PC-3 (cell line): Measurements from ENCODE around the gene GNG11.

ENCODE experiments used
- CTCF ChIP-seq: fragments of 300-600 bp; sonication (generic); conservative IDR thresholded peaks from 2 replicates; pipeline ENCODE4 v1.5.1; 2017; ENCODE audit warnings: antibody characterized with exemption, low read depth, mild to moderate bottlenecking, low read length
- EZH2 ChIP-seq: fragments of 300-600 bp; sonication (generic); IDR thresholded peaks from one replicate; pipeline ENCODE4 v1.6.1; 2017; ENCODE audit warnings: antibody characterized with exemption, mild to moderate bottlenecking, low read length; ENCODE audit not compliant: unreplicated experiment
- EZH2phosphoT487 ChIP-seq: fragments of 300-600 bp; sonication (generic); IDR thresholded peaks from 2 replicates; pipeline ENCODE4 v1.6.1; 2018; ENCODE audit warnings: mild to moderate bottlenecking, antibody characterized with exemption, low read length, borderline replicate concordance

DNA sequence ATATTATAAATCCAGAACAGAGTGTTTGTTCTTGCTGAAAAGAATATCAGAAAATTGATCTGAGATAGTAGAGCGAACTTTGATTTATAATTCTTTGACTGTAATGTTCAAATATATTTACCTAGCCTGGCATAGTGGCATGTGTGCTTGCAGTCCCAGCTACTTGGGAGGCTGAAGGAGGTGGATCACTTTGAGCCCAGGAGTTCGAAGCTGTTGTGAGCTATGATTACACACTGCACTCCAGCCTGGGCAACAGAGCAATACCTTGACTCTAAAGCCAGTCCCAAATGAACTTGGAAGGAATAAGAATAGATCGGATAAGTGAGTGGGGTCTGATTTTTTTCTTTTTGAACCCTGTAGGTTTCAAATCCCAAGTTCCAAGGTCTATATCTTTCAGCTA is 23.5 kb downstream of the GNG11 start:
- no peak for TF ChIP-seq CTCF
- TF ChIP-seq EZH2phosphoT487 = no peak
- TF ChIP-seq EZH2 = no peak
